ENCODE measurements around the gene OTUD4. TPM values are rescaled to one million over a fixed set of nuclear protein-coding genes. Genes with fewer than 3 reads are reported as not detected.
"Not testable (repeated sequence)": the region's sequence is repeated elsewhere in the genome, so short reads cannot be mapped to it uniquely, and the experiment has no call there.

The OTUD4 gene
- total and polyA plus RNA-seq, 5 experiments from 2014 or later, result 14.7 to 61.8 (median 17.9) TPM

GRCh38 chr4:145154573-145154972, 25.8 kb downstream of the OTUD4 start:
- no peaks in the 10 kb centered on the region for H3K27me3 Mint-ChIP-seq
- peak overlapping the region in 2 of 10 donors; percentile 34 to 39 for H3K27ac Mint-ChIP-seq
- DNase-seq (no peak), ATAC-seq (no peak)
- no peaks in the 10 kb centered on the region for H3K9me3 Mint-ChIP-seq
- POLR2A ChIA-PET, result no interaction called here
- peaks cover 0 to 12% (median 6%) of the 10 kb centered on the region in 4 donors for H3K4me1 Mint-ChIP-seq
- H3K36me3 Mint-ChIP-seq, result peaks cover 0 to 93% (median 10%) of the 10 kb centered on the region in 3 donors
- H3K4me3 Mint-ChIP-seq, result no peak overlapping the region

- ATAC-seq (no peak), DNase-seq (no peak)
- no peaks in the 10 kb centered on the region for H3K9me3 Mint-ChIP-seq
- peak overlapping the region in 3 of 10 donors; percentile 16 to 50 (median 28) for H3K27ac Mint-ChIP-seq
- H3K36me3 Mint-ChIP-seq, result peaks cover 0 to 93% (median 8%) of the 10 kb centered on the region in 3 donors
- POLR2A ChIA-PET, result no interaction called here
- H3K4me1 Mint-ChIP-seq, result peaks cover 0 to 12% (median 5%) of the 10 kb centered on the region in 4 donors
- H3K27me3 Mint-ChIP-seq, result no peaks in the 10 kb centered on the region
- no peak overlapping the region for H3K4me3 Mint-ChIP-seq
These were observed 26.5 kb downstream of the OTUD4 start for GRCh38 chr4:145153904-145154298.

- ATAC-seq, result no peak
- H3K27ac Mint-ChIP-seq, result peak overlapping the region in 1 of 10 donors; percentile 80
- DNase-seq, result no peak
- no peak overlapping the region for H3K4me3 Mint-ChIP-seq
- no peaks in the 10 kb centered on the region for H3K9me3 Mint-ChIP-seq
- no peaks in the 10 kb centered on the region for H3K27me3 Mint-ChIP-seq
- peaks cover 0 to 12% (median 5%) of the 10 kb centered on the region in 4 donors for H3K4me1 Mint-ChIP-seq
- POLR2A ChIA-PET, result no interaction called here
- peaks cover 0 to 92% (median 8%) of the 10 kb centered on the region in 3 donors for H3K36me3 Mint-ChIP-seq
These were observed 27.0 kb downstream of the OTUD4 start for GRCh38 chr4:145153181-145153903.

GRCh38 chr4:145148980-145149379, 31.4 kb downstream of the OTUD4 start:
- Mint-ChIP-seq H3K36me3 (peaks cover 0 to 95% (median 22%) of the 10 kb centered on the region in 3 donors), H3K27ac (peak overlapping the region in 2 of 10 donors; percentile 20 to 79), H3K27me3 (no peaks in the 10 kb centered on the region), H3K4me1 (peaks cover 0 to 7% (median 2%) of the 10 kb centered on the region in 4 donors), H3K9me3 (no peaks in the 10 kb centered on the region), H3K4me3 (no peak overlapping the region)
- POLR2A ChIA-PET, result no interaction called here
- ATAC-seq (no peak), DNase-seq (no peak)

- DNase-seq, POLR2A ChIA-PET, H3K27me3 Mint-ChIP-seq, H3K9me3 Mint-ChIP-seq: not testable (repeated sequence)
- Mint-ChIP-seq H3K4me3 (peak overlapping the region in 4 of 10 donors; percentile 0 to 39 (median 7)), H3K4me1 (peaks cover 6 to 49% (median 20%) of the 10 kb centered on the region in 4 donors), H3K27ac (peak overlapping the region in 7 of 10 donors; percentile 18 to 80 (median 69)), H3K36me3 (peaks cover 11 to 64% (median 27%) of the 10 kb centered on the region in 3 donors)
- ATAC-seq, result peak in 1 of 2 donors; percentile 39
These were observed 44.2 kb downstream of the OTUD4 start for GRCh38 chr4:145136219-145136618.

GRCh38 chr4:145132511-145133098, 47.8 kb downstream of the OTUD4 start:
- no peak overlapping the region for H3K4me3 Mint-ChIP-seq
- H3K27ac Mint-ChIP-seq, result peak overlapping the region; percentile 21 to 86 (median 80)
- ATAC-seq (no peak), DNase-seq (no peak)
- POLR2A ChIA-PET, result no interaction called here
- peaks cover 4 to 58% (median 13%) of the 10 kb centered on the region in 3 donors for H3K36me3 Mint-ChIP-seq
- no peaks in the 10 kb centered on the region for H3K9me3 Mint-ChIP-seq
- H3K27me3 Mint-ChIP-seq, result no peaks in the 10 kb centered on the region
- peaks cover 5 to 55% (median 25%) of the 10 kb centered on the region in 4 donors for H3K4me1 Mint-ChIP-seq

GRCh38 chr4:145131848-145132247, 48.5 kb downstream of the OTUD4 start:
- Mint-ChIP-seq H3K36me3 (peaks cover 0 to 58% (median 7%) of the 10 kb centered on the region in 3 donors), H3K4me1 (peaks cover 2 to 51% (median 23%) of the 10 kb centered on the region in 4 donors), H3K27ac (peak overlapping the region in 6 of 10 donors; percentile 37 to 88 (median 52)), H3K27me3 (no peaks in the 10 kb centered on the region), H3K9me3 (no peaks in the 10 kb centered on the region), H3K4me3 (no peak overlapping the region)
- POLR2A ChIA-PET, result interaction anchor here (2.7 kb wide), 1 partner anchor 34 kb away, joined by 8 read pairs; the partner anchor contains the start of genes ABCE1 and ANAPC10
- ATAC-seq (no peak), DNase-seq (no peak)

- H3K4me1 Mint-ChIP-seq, result peaks cover under 1 to 48% (median 18%) of the 10 kb centered on the region in 4 donors
- H3K27ac Mint-ChIP-seq, result peak overlapping the region in 9 of 10 donors; percentile 1 to 80 (median 54)
These were observed 49.5 kb downstream of the OTUD4 start for GRCh38 chr4:145130788-145131399.

GRCh38 chr4:145130130-145130529, 50.3 kb downstream of the OTUD4 start:
- Mint-ChIP-seq H3K27me3 (no peaks in the 10 kb centered on the region), H3K9me3 (no peaks in the 10 kb centered on the region), H3K27ac (peak overlapping the region in 6 of 10 donors; percentile 16 to 80 (median 56)), H3K4me3 (no peak overlapping the region), H3K36me3 (peaks cover 5 to 65% (median 7%) of the 10 kb centered on the region in 3 donors), H3K4me1 (peaks cover 0 to 43% (median 15%) of the 10 kb centered on the region in 4 donors)
- ATAC-seq (peak in 1 of 2 donors; percentile 23), DNase-seq (no peak)
- POLR2A ChIA-PET, result interaction anchor here (2.7 kb wide), 1 partner anchor 32 kb away, joined by 8 read pairs; the partner anchor contains the start of genes ABCE1 and ANAPC10

More at GRCh38 chr4:145130788-145131399, 49.5 kb downstream of the OTUD4 start:
- ATAC-seq, result no peak
- no peak overlapping the region for H3K4me3 Mint-ChIP-seq
- H3K9me3 Mint-ChIP-seq, result no peaks in the 10 kb centered on the region
- POLR2A ChIA-PET, result interaction anchor here (2.7 kb wide), 1 partner anchor 33 kb away, joined by 8 read pairs; the partner anchor contains the start of genes ABCE1 and ANAPC10
- peaks cover 5 to 65% (median 7%) of the 10 kb centered on the region in 3 donors for H3K36me3 Mint-ChIP-seq
- no peak for DNase-seq
- H3K27me3 Mint-ChIP-seq, result no peaks in the 10 kb centered on the region

- H3K36me3 Mint-ChIP-seq, result peaks cover 5 to 83% (median 16%) of the 10 kb centered on the region in 3 donors
- H3K4me1 Mint-ChIP-seq, result peaks cover 0 to 10% (median 2%) of the 10 kb centered on the region in 4 donors
- no peaks in the 10 kb centered on the region for H3K9me3 Mint-ChIP-seq
- POLR2A ChIA-PET, result interaction anchor here (0.8 kb wide), 1 partner anchor 27 kb away, joined by 3 read pairs; the partner anchor contains the start of genes ABCE1 and ANAPC10
- ATAC-seq, result no peak
- H3K27me3 Mint-ChIP-seq, result no peaks in the 10 kb centered on the region
- DNase-seq, result no peak
- no peak overlapping the region for H3K4me3 Mint-ChIP-seq
- H3K27ac Mint-ChIP-seq, result peak overlapping the region in 4 of 10 donors; percentile 9 to 94 (median 70)
These were observed 55.0 kb downstream of the OTUD4 start for GRCh38 chr4:145125396-145125795.

- H3K4me3 Mint-ChIP-seq, result no peak overlapping the region
- POLR2A ChIA-PET, result no interaction called here
- H3K4me1 Mint-ChIP-seq, result peaks cover 4 to 20% (median 12%) of the 10 kb centered on the region in 4 donors
- DNase-seq (no peak), ATAC-seq (no peak)
- no peaks in the 10 kb centered on the region for H3K27me3 Mint-ChIP-seq
- no peaks in the 10 kb centered on the region for H3K9me3 Mint-ChIP-seq
- H3K36me3 Mint-ChIP-seq, result peaks cover 9 to 83% (median 33%) of the 10 kb centered on the region in 3 donors
- H3K27ac Mint-ChIP-seq, result no peak overlapping the region
These were observed 72.3 kb downstream of the OTUD4 start for GRCh38 chr4:145108128-145108527.

GRCh38 chr4:145107126-145107525, 73.3 kb downstream of the OTUD4 start:
- POLR2A ChIA-PET, result no interaction called here
- no peak for ATAC-seq
- Mint-ChIP-seq H3K27me3 (no peaks in the 10 kb centered on the region), H3K36me3 (peaks cover 9 to 73% (median 25%) of the 10 kb centered on the region in 3 donors), H3K4me1 (peaks cover 0 to 18% (median 8%) of the 10 kb centered on the region in 4 donors), H3K27ac (peak overlapping the region in 3 of 10 donors; percentile 42 to 56 (median 51)), H3K9me3 (no peaks in the 10 kb centered on the region), H3K4me3 (no peak overlapping the region)
- DNase-seq, result no peak

Data from naive thymus-derived CD8-positive, alpha-beta T cell (primary cell).